GM23338 (cell line): Measurements from ENCODE around the gene SLC26A11. TPM values are rescaled to one million over a fixed set of nuclear protein-coding genes. Genes with fewer than 3 reads are reported as not detected.

ENCODE experiments used
- ATAC-seq: fragments of 200-7000 bp; cut with Tn5 transposase; 3 replicates; pipeline ENCODE4 v1.9.1; 2020
- DNase-seq: peaks from one replicate; pipeline ENCODE4 v3.0.0-alpha.2; 2015; ENCODE audit warnings: low spot score
- H2AFZ ChIP-seq: fragments of 200-600 bp; sonication (generic); 2 replicates; pipeline ENCODE4 v1.8.0; 2016; ENCODE audit warnings: antibody characterized with exemption, mild to moderate bottlenecking, moderate library complexity
- H3F3A ChIP-seq: fragments of 200-600 bp; sonication (generic); replicated peaks from 2 replicates; pipeline ENCODE4 v1.8.0; 2017; ENCODE audit warnings: antibody characterized with exemption, mixed run types, low read depth
- H3K27ac ChIP-seq: fragments of 200-600 bp; sonication (generic); 2 replicates; pipeline ENCODE4 v1.6.1; 2016; ENCODE audit warnings: low read depth
- H3K27me3 ChIP-seq: fragments of 200-600 bp; sonication (generic); 2 replicates; pipeline ENCODE4 v1.8.0; 2016; ENCODE audit warnings: mild to moderate bottlenecking, mixed run types, moderate library complexity; ENCODE audit not compliant: insufficient read depth
- H3K36me3 ChIP-seq: fragments of 200-600 bp; sonication (generic); 2 replicates; pipeline ENCODE4 v1.8.0; 2016; ENCODE audit warnings: mild to moderate bottlenecking; ENCODE audit not compliant: insufficient read depth
- H3K4me1 ChIP-seq: fragments of 200-600 bp; sonication (generic); 2 replicates; pipeline ENCODE4 v1.8.0; 2016; ENCODE audit warnings: mild to moderate bottlenecking, moderate library complexity; ENCODE audit not compliant: insufficient read depth
- H3K4me2 ChIP-seq: fragments of 200-600 bp; sonication (generic); 2 replicates; pipeline ENCODE4 v1.7.1; 2017; ENCODE audit warnings: mixed run types
- H3K4me3 ChIP-seq: fragments of 200-600 bp; sonication (generic); 2 replicates; pipeline ENCODE4 v1.6.1; 2016; ENCODE audit warnings: mixed run types
- H3K79me2 ChIP-seq: fragments of 200-600 bp; sonication (generic); replicated peaks from 2 replicates; pipeline ENCODE4 v1.8.0; 2017; ENCODE audit warnings: mild to moderate bottlenecking; ENCODE audit not compliant: insufficient read depth
- H3K9me2 ChIP-seq: fragments of 200-600 bp; sonication (generic); 2 replicates; pipeline ENCODE4 v1.8.0; 2017; ENCODE audit not compliant: insufficient read depth
- H4K20me1 ChIP-seq: fragments of 200-600 bp; sonication (generic); replicated peaks from 2 replicates; pipeline ENCODE4 v1.8.0; 2017; ENCODE audit warnings: mild to moderate bottlenecking; ENCODE audit not compliant: insufficient read depth
- H3K27ac Mint-ChIP-seq: 2 replicates; pipeline ENCODE4 v1.8.0; 2020; ENCODE audit warnings: inconsistent platforms, mild to moderate bottlenecking, moderate library complexity, mixed read lengths
- H3K27me3 Mint-ChIP-seq: 3 replicates; pipeline ENCODE4 v1.8.0; 2022; ENCODE audit warnings: low read depth, mild to moderate bottlenecking, moderate library complexity, mixed read lengths, inconsistent platforms; ENCODE audit not compliant: insufficient read depth, poor library complexity
- H3K36me3 Mint-ChIP-seq: 3 replicates; pipeline ENCODE4 v1.8.0; 2021; ENCODE audit warnings: low read depth, mild to moderate bottlenecking, inconsistent platforms, moderate library complexity, mixed read lengths
- H3K4me1 Mint-ChIP-seq: 3 replicates; pipeline ENCODE4 v1.8.0; 2020; ENCODE audit warnings: mild to moderate bottlenecking, inconsistent platforms, mixed read lengths
- H3K4me3 Mint-ChIP-seq: 3 replicates; pipeline ENCODE4 v1.8.0; 2021; ENCODE audit warnings: moderate library complexity, mild to moderate bottlenecking, inconsistent platforms, mixed read lengths
- H3K9me3 Mint-ChIP-seq: 3 replicates; pipeline ENCODE4 v1.8.0; 2020; ENCODE audit warnings: moderate library complexity, mild to moderate bottlenecking, inconsistent platforms, mixed read lengths
- ETS1 ChIP-seq: IDR thresholded peaks from 2 replicates; pipeline ENCODE4 v1.6.1; 2016; ENCODE audit warnings: antibody characterized with exemption
- EZH2phosphoT487 ChIP-seq: fragments of 200-600 bp; sonication (generic); IDR thresholded peaks from one replicate; pipeline ENCODE4 v1.8.1; 2018; ENCODE audit warnings: antibody characterized with exemption; ENCODE audit not compliant: unreplicated experiment
- JUNB ChIP-seq: IDR thresholded peaks from one replicate; pipeline ENCODE4 v1.6.1; 2016; ENCODE audit warnings: antibody characterized with exemption; ENCODE audit not compliant: unreplicated experiment
- NANOG ChIP-seq: IDR thresholded peaks from 2 replicates; pipeline ENCODE4 v1.6.1; 2016; ENCODE audit warnings: antibody characterized with exemption, borderline replicate concordance
- POLR2AphosphoS5 ChIP-seq: IDR thresholded peaks from 2 replicates; pipeline ENCODE4 v1.6.1; 2016; ENCODE audit warnings: antibody characterized with exemption, low read depth
- REST ChIP-seq: IDR thresholded peaks from one replicate; pipeline ENCODE4 v1.6.1; 2018; ENCODE audit warnings: antibody characterized with exemption; ENCODE audit not compliant: unreplicated experiment
- STAT1 ChIP-seq: IDR thresholded peaks from one replicate; pipeline ENCODE4 v1.6.1; 2016; ENCODE audit warnings: antibody characterized with exemption; ENCODE audit not compliant: unreplicated experiment
- ZNF331 ChIP-seq: fragments of 250-450 bp; sonication (Bioruptor Pico); IDR thresholded peaks from 2 replicates; pipeline ENCODE4 v1.5.0; 2020; ENCODE audit warnings: low read depth, mild to moderate bottlenecking, moderate library complexity
- polyA plus RNA-seq: library from polyadenylated mRNA; unstranded; fragments of >200 nt; fragmentation: Nextera tagmentation; extraction: Ambion mirVana; gene quantifications from 2 replicates; pipeline ENCODE4 v1.2.1, GENCODE V29; 2016
- total RNA-seq: library from RNA; depleted of rRNA; stranded (reverse); fragments of >200 nt; shearing (Covaris generic); gene quantifications from 2 replicates; pipeline ENCODE4 v1.2.3, GENCODE V29; 2014
- TF ChIP-seq, protein P1 (sequence below): fragments of 250-450 bp; sonication (Bioruptor Pico); IDR thresholded peaks from 2 replicates; pipeline ENCODE4 v1.5.0; 2020; ENCODE audit warnings: mild to moderate bottlenecking, moderate library complexity

Gene SLC26A11
- total and polyA plus RNA-seq, 2 experiments from 2014 or later, result 10.9 to 23.0 TPM

DNA sequence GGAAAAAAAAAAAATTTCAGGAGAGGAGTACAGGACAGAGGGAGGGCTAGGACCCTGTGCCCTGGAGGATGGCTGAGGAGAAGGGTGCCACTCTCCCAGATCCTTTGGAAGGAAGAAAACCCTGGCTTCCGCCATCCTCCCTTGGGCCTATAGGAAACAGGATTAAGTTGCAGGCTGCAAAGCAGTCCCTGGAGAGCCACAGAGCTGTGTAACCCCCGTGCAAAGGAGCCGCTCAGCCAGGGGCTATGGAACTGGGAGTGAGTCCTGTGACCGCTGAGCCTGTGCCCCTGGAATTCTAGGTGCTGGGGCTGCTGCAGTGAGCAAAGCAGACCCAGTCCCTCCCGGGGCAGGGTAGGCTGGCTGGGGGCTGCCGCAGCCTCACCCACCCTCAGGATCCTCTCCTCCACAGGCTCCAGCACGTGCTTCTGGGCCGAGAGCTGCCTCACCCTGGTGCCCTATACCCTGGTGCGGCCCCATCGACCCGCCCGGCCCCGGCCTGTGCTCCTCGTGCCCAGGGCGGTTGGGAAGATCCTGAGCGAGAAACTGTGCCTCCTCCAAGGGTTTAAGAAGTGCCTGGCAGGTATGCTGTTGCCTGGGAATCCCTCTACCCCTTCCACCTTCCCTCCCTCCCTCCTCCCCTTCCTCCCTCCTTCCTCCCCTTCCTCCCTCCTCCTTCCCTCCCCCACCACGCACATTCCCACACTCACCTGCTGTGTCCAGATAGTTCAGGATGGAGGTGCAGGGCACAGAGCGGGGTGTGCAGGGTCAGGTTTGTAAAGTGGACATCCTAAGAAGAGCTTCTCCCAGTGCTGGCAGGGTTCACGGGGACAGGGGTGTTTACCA, 15.4 kb upstream of the SLC26A11 start (continued):
- no peak for TF ChIP-seq REST
- TF ChIP-seq NANOG, result no peak
- TF ChIP-seq STAT1, result no peak
- no peak for TF ChIP-seq ZNF331 (CRISPR knock-in tag)

- Histone ChIP-seq H3K36me3 (no peaks in the 10 kb centered on the region), H3K9me2 (no peaks in the 10 kb centered on the region), H2AFZ (no peak overlapping the region), H3K27me3 (no peaks in the 10 kb centered on the region), H3K79me2 (no peaks in the 10 kb centered on the region), H3F3A (no peaks in the 10 kb centered on the region), H3K4me3 (no peak overlapping the region), H3K4me2 (no peak overlapping the region), H3K27ac (0 out of 2 replicates have a peak overlapping the region, but pooled peaks have one; percentile 32), H3K4me1 (no peaks in the 10 kb centered on the region), H4K20me1 (no peaks in the 10 kb centered on the region)
- Mint-ChIP-seq H3K27me3 (peaks cover 7% of the 10 kb centered on the region), H3K9me3 (peaks cover 9% of the 10 kb centered on the region; the same call in 2 of the 3 replicates), H3K4me1 (peaks cover 6% of the 10 kb centered on the region; the same call in 2 of the 3 replicates), H3K36me3 (peaks cover 18% of the 10 kb centered on the region), H3K4me3 (no peak overlapping the region), H3K27ac (0 out of 2 replicates have a peak overlapping the region, but pooled peaks have one; percentile 48)
- DNase-seq, result no peak
- ATAC-seq, result no peak
- TF ChIP-seq REST (no peak), EZH2phosphoT487 (no peak), JUNB (no peak), POLR2AphosphoS5 (no peak), ZNF331 (CRISPR knock-in tag) (no peak), NANOG (no peak), ETS1 (no peak)
- TF ChIP-seq, protein P1, sequence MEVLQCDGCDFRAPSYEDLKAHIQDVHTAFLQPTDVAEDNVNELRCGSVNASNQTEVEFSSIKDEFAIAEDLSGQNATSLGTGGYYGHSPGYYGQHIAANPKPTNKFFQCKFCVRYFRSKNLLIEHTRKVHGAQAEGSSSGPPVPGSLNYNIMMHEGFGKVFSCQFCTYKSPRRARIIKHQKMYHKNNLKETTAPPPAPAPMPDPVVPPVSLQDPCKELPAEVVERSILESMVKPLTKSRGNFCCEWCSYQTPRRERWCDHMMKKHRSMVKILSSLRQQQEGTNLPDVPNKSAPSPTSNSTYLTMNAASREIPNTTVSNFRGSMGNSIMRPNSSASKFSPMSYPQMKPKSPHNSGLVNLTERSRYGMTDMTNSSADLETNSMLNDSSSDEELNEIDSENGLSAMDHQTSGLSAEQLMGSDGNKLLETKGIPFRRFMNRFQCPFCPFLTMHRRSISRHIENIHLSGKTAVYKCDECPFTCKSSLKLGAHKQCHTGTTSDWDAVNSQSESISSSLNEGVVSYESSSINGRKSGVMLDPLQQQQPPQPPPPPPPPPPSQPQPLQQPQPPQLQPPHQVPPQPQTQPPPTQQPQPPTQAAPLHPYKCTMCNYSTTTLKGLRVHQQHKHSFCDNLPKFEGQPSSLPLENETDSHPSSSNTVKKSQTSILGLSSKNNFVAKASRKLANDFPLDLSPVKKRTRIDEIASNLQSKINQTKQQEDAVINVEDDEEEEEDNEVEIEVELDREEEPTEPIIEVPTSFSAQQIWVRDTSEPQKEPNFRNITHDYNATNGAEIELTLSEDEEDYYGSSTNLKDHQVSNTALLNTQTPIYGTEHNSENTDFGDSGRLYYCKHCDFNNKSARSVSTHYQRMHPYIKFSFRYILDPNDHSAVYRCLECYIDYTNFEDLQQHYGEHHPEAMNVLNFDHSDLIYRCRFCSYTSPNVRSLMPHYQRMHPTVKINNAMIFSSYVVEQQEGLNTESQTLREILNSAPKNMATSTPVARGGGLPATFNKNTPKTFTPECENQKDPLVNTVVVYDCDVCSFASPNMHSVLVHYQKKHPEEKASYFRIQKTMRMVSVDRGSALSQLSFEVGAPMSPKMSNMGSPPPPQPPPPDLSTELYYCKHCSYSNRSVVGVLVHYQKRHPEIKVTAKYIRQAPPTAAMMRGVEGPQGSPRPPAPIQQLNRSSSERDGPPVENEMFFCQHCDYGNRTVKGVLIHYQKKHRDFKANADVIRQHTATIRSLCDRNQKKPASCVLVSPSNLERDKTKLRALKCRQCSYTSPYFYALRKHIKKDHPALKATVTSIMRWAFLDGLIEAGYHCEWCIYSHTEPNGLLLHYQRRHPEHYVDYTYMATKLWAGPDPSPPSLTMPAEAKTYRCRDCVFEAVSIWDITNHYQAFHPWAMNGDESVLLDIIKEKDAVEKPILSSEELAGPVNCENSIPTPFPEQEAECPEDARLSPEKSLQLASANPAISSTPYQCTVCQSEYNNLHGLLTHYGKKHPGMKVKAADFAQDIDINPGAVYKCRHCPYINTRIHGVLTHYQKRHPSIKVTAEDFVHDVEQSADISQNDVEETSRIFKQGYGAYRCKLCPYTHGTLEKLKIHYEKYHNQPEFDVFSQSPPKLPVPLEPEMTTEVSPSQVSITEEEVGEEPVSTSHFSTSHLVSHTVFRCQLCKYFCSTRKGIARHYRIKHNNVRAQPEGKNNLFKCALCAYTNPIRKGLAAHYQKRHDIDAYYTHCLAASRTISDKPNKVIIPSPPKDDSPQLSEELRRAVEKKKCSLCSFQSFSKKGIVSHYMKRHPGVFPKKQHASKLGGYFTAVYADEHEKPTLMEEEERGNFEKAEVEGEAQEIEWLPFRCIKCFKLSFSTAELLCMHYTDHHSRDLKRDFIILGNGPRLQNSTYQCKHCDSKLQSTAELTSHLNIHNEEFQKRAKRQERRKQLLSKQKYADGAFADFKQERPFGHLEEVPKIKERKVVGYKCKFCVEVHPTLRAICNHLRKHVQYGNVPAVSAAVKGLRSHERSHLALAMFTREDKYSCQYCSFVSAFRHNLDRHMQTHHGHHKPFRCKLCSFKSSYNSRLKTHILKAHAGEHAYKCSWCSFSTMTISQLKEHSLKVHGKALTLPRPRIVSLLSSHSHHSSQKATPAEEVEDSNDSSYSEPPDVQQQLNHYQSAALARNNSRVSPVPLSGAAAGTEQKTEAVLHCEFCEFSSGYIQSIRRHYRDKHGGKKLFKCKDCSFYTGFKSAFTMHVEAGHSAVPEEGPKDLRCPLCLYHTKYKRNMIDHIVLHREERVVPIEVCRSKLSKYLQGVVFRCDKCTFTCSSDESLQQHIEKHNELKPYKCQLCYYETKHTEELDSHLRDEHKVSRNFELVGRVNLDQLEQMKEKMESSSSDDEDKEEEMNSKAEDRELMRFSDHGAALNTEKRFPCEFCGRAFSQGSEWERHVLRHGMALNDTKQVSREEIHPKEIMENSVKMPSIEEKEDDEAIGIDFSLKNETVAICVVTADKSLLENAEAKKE (CRISPR knock-in tag), result no peak
Observed at GRCh38 chr17:80205811-80206210, 14.4 kb upstream of the SLC26A11 start.
